Mononuclear cell (primary cell): Measurements from ENCODE around the gene CYB5RL. TPM values are rescaled to one million over a fixed set of nuclear protein-coding genes. Genes with fewer than 3 reads are reported as not detected.
"Not testable (repeated sequence)": the region's sequence is repeated elsewhere in the genome, so short reads cannot be mapped to it uniquely, and the experiment has no call there.

Source experiments
- H3K27me3 ChIP-seq: 2 replicates; pipeline ENCODE4 v1.6.0; 2011; ENCODE audit warnings: low read length, control low read depth; ENCODE audit not compliant: insufficient read depth
- H3K4me1 ChIP-seq: 2 replicates; pipeline ENCODE4 v1.5.1; 2011; ENCODE audit warnings: mild to moderate bottlenecking, low read length, control low read depth; ENCODE audit not compliant: insufficient read depth
- H3K4me3 ChIP-seq: 2 replicates; pipeline ENCODE4 v1.5.1; 2011; ENCODE audit warnings: mild to moderate bottlenecking, low read length, moderate library complexity
- H3K9me3 ChIP-seq: 2 replicates; pipeline ENCODE4 v1.5.1; 2011; ENCODE audit warnings: low read depth, mild to moderate bottlenecking, control low read depth, low read length
- total RNA-seq: library from RNA; depleted of rRNA; stranded (reverse); fragments of >200 nt; gene quantifications from one replicate; pipeline ENCODE4 v1.2.3, GENCODE V29; 2012

The CYB5RL gene
- total RNA-seq, 1 donor = 1.0 TPM

DNA sequence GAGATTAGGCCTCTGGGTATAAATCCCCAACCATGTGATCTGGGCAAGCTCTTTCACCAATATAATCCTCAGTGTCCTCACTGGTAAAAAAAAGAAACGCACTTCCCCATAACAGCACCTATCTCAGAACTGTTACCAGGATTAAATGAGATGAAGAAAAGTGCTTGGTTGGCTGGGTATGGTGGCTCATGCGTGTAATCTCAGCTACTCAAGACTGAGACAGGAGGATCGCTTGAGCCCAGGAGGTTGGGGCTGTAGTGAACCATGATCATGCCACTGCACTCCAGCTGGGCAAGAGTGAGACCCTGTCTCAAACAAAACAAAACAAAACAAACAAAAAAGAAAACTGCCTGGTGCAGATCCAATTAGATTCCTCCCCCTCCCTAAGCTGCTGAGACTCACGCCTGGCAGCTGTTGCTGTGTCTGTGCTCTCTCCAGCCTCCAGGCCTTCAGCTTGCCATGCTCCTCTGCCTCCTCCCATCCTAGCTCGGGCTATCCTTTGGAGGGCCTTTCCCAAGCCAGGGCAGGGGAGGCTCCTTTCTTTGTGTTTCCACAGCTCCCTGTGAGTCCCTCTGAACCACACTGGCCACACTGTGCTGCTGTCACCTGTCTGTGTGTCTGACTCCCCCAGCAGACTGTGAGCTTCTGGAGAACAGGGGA lies 19.0 kb downstream of the CYB5RL start:
- Histone ChIP-seq H3K4me1 (no peaks in the 10 kb centered on the region), H3K27me3 (no peaks in the 10 kb centered on the region), H3K4me3 (no peak overlapping the region), H3K9me3 (no peaks in the 10 kb centered on the region)

DNA sequence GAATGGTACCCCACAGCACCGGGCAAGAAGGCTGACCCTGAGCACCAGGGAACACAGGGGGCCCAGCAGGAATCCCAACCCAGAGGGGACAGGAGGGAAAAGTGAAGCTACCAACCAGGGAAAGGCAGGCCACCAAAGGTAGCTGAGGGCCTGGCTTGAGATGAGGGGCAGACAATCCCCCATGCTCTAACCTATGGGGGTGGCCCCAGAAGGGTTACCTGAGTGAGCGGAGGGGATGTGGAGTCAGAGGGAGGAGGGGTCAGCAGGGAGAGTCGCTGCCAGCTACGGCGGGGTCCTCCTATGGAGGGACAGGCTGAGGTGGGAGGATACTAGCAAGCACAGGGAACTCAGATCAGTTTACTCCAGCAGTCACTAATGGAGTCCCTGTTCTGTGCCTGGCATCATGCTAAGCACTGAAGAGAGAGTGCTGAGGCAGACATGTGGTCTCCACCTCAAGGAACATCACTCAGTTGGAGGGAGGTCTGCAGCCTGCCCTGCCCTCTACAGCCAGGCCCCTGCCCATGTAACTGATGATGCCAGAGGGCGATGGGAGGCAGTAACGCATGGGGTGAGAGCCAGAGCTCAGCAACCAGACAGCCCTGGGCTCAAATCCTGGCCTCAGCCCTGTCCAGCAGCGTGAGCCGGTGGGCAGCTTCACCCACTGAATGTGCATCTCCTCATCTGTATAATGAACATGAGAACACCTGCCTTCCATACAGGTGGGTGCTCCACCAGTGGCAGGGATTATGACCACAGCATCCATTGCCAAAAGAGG lies 21.3 kb downstream of the CYB5RL start:
- H3K4me1 ChIP-seq = no peaks in the 10 kb centered on the region
- H3K27me3 ChIP-seq = no peaks in the 10 kb centered on the region
- no peak overlapping the region for H3K4me3 ChIP-seq
- no peaks in the 10 kb centered on the region for H3K9me3 ChIP-seq

DNA sequence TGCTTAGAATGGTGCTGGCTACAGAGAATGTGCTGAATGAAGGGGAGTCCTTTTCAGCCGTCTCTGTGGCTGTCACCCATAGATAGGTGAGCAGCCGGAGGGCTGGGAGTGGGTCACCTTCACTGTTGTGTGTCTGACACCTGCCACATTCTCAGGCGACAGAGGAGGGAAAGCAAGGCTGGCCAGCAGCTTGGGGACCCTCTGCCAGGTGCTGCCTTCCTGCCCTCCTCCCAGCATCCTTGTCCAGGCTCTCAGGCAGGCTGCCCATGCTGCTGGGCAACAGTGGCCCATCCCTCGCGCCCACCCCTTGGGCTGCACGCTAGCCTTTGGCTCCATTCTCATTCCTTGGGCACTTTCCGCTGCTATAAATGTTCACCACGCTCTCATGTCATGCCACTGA lies 22.1 kb downstream of the CYB5RL start:
- Histone ChIP-seq H3K4me3 (no peak overlapping the region), H3K9me3 (no peaks in the 10 kb centered on the region), H3K27me3 (no peaks in the 10 kb centered on the region), H3K4me1 (no peaks in the 10 kb centered on the region)

DNA sequence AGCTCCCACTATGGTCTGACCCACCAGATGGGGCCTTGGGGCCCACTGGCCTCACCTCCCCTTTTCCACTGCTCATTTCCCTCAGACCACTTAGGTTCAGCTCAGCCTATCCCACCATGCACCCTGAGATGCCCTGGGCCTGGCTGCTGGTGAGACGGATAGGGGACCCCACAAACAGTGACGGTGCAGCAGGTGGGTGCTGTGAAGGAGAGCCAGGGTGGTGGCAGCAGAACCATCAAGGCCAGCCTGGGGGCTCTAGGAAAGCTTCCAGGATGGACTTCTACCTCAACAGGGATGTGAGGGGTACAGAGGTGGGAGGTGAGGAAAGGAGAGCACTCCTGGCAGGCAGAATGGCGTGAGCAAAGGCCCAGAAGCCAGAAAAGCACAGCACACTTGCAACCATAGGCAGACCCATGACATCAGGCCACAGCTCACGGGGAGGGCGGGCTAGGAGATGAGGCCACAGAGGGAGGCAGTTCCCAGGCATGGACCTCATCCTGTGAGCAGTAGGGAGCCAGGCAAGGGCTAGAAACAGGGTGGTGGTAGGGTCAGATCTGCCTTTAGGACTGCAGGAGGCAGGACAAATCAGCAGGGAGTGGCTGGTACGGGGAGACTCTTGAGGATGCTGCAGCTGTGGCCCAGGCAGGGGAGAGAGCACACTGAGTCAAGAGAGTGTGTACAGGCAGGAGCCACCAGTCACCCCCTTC lies 23.1 kb downstream of the CYB5RL start:
- no peak overlapping the region for H3K4me3 ChIP-seq
- H3K9me3 ChIP-seq = no peaks in the 10 kb centered on the region
- no peaks in the 10 kb centered on the region for H3K27me3 ChIP-seq
- H3K4me1 ChIP-seq = no peaks in the 10 kb centered on the region

DNA sequence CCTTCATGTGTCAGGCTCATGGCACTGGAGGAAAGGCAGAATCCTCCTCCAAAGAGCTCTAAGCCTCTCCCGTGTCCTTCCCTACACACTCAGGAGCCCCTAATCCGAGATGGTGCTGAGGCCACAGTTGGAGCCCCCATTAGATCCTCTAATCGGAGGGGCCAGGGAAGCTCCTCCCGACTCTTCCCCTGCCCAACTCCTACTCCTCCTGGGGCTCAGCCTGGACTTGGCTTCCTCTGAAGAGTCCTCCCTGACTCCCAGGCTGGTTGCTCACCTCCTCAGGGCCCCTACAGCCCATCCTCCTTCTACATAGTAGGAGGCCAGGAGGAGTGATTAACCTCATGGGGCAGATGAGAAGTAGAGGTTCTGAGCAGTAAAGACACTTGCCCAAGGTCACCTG lies 25.7 kb downstream of the CYB5RL start:
- Histone ChIP-seq H3K9me3 (no peaks in the 10 kb centered on the region), H3K27me3 (no peaks in the 10 kb centered on the region), H3K4me3 (no peak overlapping the region), H3K4me1 (no peaks in the 10 kb centered on the region)

DNA sequence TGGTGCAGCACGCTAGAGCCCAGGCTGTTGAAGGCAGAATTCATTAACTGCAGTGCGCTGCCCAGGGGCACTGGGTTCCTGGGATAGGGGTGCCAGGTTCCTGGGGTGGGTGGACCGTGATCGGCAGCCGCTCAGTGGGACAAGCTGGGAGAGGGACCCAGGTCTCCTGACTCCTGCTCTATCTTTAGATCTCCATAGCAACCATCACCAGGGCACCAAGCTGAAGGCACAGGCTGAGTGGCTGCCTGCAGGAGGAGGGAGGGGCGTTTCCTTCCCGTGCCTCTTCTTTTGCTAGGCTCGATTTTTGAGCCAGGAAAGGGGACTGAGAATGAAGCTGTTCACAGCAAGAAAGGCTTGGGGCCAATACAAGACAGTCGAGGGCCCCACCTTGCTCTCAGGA lies 26.1 kb downstream of the CYB5RL start:
- Histone ChIP-seq H3K9me3 (no peaks in the 10 kb centered on the region), H3K27me3 (no peaks in the 10 kb centered on the region), H3K4me1 (no peaks in the 10 kb centered on the region), H3K4me3 (no peak overlapping the region)

DNA sequence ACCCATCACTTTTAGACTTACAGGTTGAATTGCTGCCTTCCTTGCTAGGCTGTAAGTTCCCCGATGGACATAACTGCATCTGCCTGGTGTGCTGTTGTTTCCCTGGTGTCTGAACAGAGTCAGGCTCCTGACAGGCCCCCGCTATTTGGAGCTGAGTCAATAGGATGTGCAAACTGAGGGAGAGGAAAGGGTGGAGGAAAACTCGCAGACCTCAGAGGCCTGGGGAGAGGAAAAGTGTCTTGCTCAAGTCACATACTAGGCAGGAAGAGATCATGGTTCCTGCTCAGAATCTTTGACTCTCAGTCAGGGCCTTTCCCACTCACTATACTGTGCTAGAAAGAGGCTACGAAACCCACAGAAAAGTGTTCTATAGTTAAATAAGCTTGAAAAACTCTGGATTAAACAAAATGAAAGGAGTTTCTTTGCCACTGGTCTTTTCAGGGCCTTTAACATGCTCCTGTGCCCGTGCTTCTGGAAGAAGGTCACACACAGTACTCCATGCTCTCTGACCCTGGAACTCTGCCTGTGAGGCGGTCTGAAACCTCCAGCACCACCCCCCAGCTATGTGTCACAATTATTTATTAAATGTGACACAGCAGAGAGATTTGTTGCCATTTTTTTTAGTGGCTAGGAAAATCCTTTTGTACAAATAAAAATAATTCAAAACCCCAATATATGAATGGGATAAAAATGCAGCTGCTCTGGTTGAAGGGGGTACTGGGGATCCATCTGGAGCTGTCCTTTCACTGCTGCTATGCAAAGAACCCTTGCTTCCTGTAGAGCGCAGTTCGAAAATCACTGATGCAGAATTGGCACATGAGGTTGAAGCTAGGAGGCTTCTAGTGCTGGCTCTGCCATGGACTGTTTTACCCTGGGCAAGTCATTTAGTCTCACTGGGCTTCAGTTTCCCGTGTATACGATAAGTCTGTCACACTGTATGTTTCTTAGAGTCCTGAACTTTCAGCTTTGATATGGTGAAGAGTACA lies 26.9 kb downstream of the CYB5RL start:
- H3K9me3 ChIP-seq = no peaks in the 10 kb centered on the region
- H3K27me3 ChIP-seq = no peaks in the 10 kb centered on the region
- no peaks in the 10 kb centered on the region for H3K4me1 ChIP-seq
- no peak overlapping the region for H3K4me3 ChIP-seq

DNA sequence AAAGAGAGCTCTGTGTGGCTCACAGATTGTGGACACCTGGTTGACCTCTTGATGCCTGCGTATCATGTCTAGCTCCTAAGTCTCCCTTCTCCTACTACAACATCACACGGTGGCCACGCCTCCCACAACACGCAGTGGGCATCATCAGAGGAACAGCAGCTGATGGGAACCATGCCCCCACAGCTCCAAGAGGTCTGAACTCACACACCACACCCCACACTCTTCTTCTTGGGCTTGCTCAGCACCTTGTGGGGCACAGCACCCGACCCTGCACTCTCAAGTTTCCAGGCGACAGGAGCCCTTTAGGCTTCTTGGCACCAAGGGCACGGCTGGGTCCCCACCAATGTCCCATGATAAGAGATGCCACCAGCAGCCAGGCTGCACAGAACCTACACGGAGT lies 28.2 kb downstream of the CYB5RL start:
- no peaks in the 10 kb centered on the region for H3K27me3 ChIP-seq
- H3K9me3 ChIP-seq = no peaks in the 10 kb centered on the region
- H3K4me1 ChIP-seq = no peaks in the 10 kb centered on the region
- no peak overlapping the region for H3K4me3 ChIP-seq

DNA sequence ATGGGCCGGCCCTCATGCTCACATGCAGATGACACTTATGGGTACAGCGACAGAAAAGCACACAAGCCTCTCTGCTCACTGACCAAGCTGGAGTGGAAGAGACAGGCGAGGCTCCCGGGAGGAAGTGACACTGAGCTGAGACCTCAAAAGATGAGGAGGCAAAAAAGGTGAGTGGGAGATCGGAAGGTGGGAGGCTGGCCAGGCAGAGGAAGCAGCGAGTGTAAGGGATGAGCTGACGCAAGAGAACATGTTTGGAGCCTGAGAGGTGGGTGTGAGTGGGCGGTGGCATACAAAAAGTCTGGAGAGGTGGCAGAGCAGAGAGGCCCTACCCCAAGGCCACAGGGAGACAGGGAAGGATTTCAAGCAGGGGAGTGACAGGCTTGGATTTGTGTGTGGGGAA lies 28.8 kb downstream of the CYB5RL start:
- no peaks in the 10 kb centered on the region for H3K4me1 ChIP-seq

DNA sequence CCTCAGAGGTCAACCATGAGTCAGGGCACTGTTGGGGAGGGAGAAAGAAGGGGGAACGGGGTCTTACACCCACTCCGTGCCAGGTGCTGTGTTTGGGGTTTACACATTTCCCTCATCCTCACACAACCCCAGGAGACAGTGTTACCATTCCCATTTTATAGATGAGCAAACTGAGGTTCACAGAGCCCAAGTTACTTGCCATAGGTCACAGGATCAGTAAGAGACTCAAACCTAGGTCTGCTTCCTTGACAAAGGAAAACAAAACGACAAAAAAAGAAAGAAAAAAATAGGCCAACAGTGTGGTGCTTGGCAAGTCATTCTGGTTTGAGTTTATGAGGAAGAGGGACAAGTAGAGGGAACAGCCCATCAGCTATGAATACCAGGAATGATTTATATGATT lies 30.8 kb downstream of the CYB5RL start:
- H3K9me3 ChIP-seq = no peaks in the 10 kb centered on the region

More for the DNA sequence above, 28.8 kb downstream of the CYB5RL start:
- H3K9me3 ChIP-seq = no peaks in the 10 kb centered on the region
- no peak overlapping the region for H3K4me3 ChIP-seq
- no peaks in the 10 kb centered on the region for H3K27me3 ChIP-seq

DNA sequence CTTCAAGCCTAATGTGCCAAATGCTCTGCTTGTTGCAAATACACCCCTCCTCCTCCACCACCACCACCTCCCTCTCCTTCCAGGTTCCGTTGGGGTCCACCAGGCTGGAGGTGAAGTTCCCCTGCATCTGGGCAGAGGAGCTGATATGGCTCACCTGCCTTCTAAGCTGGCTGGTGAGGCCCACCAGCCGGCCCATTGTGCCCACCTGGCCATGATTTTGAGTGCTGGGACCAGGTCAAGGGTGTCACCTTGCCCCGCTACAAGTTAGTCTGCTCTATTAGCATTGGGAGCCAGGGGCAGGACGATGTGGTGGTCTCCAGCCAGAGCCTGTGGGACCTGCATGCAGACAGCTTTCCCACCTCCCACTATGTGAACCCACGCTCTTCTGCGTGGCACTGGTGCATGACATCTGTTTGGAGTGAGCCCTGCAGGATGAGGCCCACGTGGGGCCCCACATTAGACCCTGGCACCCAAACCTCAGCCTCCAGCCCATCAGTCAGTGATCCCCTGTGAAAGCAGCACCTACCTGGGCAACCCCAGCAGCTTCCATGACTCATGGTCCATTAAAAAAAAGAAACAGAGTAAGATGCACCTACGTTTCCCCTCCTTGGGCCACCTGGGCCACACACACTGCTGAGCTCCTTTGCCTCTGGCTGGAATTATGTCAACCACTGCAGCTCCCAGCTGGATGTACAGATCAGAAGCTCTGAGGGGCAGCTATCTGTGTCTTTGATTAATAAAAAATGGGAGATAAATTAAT lies 31.4 kb downstream of the CYB5RL start:
- no peaks in the 10 kb centered on the region for H3K4me1 ChIP-seq
- H3K9me3 ChIP-seq = no peaks in the 10 kb centered on the region
- no peaks in the 10 kb centered on the region for H3K27me3 ChIP-seq

More for the DNA sequence above, 30.8 kb downstream of the CYB5RL start:
- Histone ChIP-seq H3K27me3 (no peaks in the 10 kb centered on the region), H3K4me1 (no peaks in the 10 kb centered on the region), H3K4me3 (no peak overlapping the region)

DNA sequence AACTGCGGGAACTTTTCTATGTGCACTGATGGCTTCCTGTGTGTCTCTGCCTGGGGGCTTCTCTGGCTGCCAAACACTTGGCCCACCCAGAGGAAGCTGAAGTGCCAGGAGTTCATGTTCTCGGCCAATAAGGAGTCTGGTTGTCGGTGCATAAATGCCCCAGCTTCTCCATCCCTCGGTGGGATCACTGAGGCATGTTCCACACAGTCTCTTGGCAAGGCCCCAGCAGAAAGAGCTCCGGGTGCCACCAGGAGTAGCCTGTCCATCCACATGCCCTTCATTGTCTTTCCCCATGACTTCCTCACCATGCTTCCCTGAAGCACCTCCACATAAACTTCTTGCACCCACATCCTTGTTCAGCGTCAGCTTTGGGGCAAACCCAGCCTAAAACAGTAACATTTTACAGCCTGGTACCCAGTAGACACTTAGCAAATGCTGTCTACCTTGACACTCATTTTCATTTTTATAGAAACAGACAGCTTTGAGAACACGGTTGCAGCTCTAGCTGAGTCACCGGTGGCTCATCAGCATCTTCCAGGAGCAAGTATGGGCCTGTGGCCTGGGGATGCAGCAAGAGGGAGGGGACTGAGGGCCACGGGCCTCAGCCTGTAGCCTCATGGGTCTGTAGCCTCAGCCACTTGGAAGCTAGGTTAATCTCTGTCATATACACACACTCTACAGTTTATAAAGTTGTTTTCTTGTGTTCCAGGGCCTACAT lies 32.2 kb downstream of the CYB5RL start:
- Histone ChIP-seq H3K9me3 (no peaks in the 10 kb centered on the region), H3K4me3 (no peak overlapping the region), H3K27me3 (no peaks in the 10 kb centered on the region), H3K4me1 (no peaks in the 10 kb centered on the region)

More for the DNA sequence above, 31.4 kb downstream of the CYB5RL start:
- no peak overlapping the region for H3K4me3 ChIP-seq

DNA sequence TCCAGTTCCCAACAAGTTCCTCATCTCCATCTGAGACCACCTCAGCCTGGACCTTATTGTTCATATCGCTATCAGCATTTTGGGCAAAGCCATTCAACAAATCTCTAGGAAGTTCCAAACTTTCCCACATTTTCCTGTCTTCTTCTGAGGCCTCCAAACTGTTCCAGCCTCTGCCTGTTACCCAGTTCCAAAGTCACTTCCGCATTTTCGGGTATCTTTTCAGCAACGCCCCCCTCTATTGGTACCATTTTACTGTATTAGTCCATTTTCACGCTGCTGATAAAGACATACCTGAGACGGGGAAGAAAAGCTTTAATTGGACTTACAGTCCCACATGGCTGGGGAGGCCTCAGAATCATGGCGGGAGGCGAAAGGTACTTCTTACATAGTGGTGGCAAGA lies 33.5 kb downstream of the CYB5RL start:
- not testable (repeated sequence) for H3K9me3 ChIP-seq, H3K27me3 ChIP-seq, H3K4me1 ChIP-seq

More for the DNA sequence above, 33.5 kb downstream of the CYB5RL start:
- not testable (repeated sequence) for H3K4me3 ChIP-seq
